Activated T-cell treated with anti-CD3 and anti-CD28 coated beads for 4 hours (primary cell): ENCODE data around the gene EEF2KMT.
A peak's percentile ranks its signal among the peaks of the same experiment; 100 is the strongest.
"Not testable (repeated sequence)": the region's sequence is repeated elsewhere in the genome, so short reads cannot be mapped to it uniquely, and the experiment has no call there.

ENCODE experiments used
- DNase-seq: peaks from one replicate; pipeline ENCODE4 v3.0.0-alpha.2; 2020

The EEF2KMT gene, protein sequence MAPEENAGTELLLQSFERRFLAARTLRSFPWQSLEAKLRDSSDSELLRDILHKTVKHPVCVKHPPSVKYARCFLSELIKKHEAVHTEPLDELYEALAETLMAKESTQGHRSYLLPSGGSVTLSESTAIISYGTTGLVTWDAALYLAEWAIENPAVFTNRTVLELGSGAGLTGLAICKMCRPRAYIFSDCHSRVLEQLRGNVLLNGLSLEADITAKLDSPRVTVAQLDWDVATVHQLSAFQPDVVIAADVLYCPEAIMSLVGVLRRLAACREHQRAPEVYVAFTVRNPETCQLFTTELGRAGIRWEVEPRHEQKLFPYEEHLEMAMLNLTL

DNA sequence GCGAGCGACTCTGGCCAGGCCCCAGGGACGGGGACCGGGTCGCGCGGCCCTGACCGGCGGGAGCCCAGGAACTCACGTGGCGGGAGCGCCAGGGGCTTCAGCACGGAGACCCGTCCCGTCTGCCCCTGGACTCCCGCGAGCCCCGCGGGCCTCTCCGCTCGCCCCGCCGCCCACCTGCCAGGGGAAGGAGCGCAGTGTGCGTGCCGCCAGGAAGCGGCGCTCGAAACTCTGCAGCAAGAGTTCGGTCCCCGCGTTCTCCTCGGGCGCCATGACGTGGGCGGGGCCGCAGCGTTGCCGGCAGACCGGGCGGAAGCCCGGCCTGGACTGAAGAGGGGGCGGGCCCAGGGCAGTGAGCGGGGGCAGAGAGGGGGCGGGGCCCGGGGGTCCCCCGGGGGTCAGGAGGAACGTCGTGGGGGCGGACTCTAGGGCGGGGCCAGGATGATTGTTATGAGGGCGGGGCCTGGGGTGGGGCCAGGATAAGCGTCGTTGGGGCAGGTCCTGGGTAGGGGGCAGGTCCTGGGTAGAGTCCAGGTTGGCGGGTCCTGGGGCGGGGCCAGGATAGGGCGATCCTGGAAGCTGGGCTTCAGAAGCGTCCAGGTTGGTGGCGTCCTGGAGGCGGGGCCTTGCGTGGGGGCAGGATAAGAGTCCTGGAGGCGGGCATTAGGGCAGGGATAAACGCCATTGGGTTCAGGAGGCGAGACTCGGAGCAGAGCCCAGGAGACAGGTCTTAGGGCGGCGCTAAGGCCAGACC is at the start of gene EEF2KMT:
TSS of gene EEF2KMT (minus strand) at position 326 of the 751 bp plus-strand sequence. CDS start at position 270, 56 bp downstream.
- peak; percentile 85 for DNase-seq

DNA sequence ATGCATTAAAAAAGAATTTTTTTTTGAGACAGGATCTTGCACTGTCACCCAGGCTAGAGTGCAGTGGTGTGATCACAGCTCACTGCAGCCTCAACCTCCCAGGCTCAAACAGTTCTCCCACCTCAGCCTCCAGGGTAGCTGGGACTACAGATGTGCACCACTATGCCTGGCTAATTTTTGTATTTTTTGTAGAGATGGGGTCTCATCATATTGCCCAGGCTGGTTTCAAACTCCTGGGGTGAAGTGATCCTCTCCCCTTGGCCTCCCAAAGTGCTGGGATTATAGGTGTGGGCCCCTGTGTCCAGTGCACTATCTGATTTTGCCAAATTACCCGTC is 47.0 kb upstream of the EEF2KMT start:
- DNase-seq = not testable (repeated sequence)

DNA sequence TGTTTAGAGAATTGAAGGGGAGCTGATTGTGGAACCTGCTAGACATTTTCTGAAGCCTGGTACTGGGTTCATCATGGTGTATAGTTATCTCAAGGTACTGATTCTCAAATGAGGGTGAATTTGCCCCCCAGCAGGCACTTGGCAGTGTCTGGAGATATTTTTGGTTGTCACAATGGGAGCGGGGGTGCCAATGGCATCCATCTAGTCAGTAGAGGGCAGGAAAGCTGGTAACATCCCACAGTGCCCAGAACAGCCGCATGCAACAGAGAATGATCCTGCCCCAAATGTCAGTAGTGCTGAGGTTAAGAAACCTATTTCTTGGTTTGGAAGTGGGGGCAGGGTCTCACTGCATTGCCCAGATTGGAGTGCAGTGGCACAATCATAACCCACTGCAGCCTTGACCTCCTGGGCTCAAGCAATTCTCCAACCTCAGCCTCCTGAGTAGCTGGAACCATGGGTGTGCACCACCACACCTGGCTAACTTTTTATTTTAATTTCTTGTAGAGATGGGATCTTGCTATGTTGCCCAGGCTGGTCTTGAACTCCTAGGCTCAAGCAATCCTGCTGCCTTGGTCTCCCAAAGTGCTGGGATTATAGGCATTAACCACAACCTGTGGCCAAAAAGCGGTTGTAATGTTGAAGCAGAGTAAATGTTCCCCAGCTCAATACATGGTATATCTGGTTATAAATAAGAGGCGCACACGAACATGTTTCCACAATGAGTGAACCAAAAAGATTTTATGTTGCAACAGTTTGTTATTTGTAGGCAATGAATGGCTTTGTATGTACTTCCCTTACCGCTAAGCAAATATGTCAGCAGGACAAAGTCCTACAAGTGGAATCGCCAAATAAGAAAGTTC is 46.4 kb upstream of the EEF2KMT start:
- no peak for DNase-seq

DNA sequence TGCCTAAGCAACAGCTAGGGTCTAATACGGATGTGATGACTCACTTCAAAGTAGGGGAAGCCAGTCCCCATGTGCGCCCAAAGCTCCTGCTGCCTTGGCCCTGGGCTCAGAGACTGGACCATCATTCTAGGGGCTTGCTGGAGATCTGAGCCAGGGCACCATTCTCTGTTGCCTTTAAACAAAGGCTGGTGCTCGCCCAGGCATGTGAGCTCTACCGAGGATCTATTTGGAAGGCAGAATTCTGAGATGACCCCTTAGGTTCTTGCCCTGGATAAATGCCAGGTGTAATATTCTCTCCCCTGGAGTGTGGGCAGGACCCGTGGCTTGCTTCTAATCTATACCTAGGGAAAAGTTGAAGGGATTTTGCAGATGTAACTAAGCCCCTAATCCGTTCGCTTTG is 42.6 kb upstream of the EEF2KMT start:
- DNase-seq = not testable (repeated sequence)

DNA sequence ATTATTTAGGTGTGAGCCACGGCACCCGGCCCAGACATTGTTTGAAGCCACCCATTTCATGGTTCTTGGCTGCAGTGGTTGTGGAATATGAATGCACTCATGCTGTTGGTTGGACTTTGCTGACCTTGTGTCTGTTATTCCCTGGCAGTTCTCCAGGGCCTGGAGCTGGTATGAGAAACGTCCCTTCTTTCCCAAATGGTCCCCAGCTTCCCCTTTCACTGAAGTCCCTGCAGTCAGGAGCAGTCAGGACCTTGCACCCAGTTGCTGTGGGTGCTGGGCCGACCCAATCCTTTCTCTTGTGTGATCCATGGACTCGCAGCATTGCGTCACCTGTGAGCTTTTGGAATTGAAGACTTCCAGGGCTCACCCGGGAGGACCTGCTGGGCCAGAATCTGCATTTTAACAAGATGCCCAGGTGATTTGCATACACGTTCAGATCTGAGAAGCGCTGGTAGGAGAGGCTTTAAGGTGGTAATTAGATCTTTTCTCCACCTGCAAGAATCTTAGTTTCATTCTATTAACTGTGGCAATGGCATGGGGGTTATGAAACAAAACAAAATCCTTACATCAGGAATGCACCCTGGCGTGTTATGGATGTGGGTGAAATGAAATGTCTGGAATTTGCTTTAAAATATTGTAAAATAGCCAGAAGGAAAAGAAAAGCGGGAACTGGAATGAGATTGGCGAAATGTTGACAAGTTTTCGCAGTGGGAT is 37.3 kb upstream of the EEF2KMT start:
- DNase-seq = not testable (repeated sequence)

DNA sequence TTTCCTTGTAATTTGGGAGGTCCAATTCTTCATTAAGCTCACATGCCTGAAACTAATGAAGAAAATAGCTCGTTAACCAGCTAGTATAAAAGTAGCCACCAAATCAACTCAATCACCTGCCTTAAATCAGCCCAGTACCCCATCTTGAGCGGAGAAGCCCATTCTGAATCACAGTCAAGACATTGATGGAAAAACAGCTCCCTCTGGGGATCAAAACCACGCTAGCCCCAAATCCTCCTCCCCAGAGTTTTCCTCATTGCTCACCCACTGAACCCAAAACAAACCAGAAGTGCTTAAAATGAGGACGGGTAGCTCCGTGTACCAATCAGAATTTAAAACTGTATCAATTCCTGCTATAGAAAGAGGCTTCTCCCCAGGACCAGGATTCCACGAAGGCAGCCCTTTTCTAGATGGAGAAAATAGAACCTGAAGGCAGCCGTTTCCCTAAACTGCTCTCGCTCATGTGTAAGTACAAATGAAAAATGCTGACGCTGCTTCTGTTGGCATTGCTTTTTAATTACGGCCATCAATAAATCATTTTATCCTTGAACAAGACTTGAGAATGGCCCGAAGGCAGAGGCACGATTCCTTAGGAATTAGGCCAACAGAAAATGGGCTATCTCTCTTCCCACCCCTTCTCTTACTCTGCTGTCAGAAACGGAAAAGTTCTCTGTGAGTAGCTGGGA is 35.5 kb upstream of the EEF2KMT start:
- DNase-seq = not testable (repeated sequence)

DNA sequence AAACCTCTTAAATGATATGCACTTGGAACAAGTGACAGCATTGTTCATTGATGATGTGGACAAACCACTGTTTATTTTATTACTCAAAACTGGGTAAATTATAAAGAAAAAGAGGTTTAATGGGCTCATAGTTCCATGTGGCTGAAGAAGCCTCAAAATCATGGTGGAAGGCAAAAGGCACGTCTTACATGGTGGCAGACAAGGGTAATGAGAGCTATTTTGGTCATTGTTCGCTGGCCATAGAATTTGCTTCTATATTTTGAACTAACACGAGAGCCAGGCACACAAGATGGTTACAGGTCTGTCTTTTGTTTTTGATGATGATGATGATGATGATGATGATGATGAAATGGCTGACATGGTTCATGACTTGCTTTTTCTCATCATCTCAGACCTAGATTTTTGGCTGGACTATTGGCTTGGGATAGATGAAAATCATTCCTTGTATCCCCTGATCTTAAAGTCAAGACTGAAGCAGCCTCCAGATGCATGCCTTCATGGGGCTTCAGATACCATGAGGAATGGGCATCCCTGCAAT is 33.9 kb upstream of the EEF2KMT start:
- not testable (repeated sequence) for DNase-seq

DNA sequence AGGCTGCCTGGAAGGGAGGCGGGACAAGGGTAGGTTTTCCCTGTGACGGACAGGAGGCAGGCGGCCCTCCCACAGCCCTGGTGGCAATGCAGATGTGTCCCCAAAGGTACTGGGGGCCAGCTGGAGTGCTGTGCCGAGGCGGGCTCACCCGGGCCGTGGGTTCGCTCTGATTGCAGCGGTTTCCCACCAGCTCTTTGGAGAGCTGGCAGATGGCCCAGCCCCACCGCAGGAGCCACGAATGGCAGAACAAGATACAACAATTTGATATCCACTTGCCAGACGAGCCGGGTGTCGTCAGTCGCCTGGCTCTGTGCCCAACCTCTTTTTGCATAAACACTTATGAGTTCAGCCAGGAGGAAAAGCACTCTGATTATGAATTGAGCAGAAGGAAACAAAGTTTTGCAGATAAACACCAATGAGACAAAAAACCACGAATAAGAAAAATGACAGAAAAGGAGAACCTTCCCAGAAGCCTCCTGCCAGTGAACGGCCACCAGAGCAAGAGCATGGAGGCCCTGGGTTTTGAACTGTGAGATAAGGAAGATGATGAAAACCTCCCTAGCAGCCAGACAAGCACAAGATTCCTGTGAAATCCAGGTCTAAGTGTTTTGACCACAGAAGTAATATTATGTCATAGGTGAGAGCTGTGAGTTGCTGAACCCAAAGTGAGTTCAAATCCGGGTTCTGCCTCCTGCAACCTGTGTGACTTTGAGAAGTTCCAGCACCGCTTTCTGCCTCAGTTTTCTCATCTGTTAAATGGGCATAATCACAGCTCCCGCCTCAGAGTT is 19.9 kb upstream of the EEF2KMT start:
- peak; percentile 4 for DNase-seq

DNA sequence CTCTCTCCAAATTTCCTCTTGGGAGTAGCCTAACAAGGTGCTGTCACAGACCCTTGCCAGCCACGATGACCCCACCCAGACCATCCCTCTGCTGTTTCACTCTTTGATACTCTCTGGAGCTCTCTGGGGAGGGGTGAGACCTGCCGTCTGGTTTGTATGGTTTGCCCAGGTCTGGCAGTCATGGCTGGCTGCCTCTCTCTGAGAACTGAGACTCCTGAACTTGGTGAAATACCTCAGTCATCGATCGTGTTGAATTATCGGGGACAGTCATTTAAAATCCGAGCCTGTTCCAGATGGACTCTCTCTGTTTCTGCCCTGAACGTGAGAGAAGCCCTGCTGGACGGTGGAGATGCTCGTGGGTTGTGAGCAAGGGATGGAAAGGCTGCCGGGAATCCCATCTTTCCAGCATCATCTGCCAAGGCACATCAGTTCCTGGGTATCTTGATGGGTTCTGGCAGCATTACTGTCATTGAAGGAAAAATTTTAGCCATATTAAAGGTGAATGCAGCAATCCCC is 19.2 kb upstream of the EEF2KMT start:
- not testable (repeated sequence) for DNase-seq

DNA sequence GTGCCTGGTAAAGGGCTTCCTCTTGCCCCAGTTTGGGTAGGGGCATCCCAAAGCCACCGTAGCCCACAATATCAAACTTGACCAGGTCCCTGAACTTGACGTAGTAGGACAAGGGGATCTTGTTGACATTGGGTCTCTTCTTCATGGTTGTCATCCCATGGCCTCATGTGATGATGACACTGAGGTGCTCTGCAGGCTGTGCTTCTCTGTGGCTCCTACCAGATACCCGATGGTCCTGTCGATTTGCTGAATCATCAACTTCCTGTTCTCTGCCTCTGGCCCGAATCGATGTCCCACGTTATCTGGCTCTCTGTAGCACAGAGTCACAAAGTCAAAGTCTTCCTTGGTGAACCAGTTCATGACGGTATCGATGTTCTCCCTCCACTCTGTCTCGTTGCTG is 13.3 kb upstream of the EEF2KMT start:
- not testable (repeated sequence) for DNase-seq

DNA sequence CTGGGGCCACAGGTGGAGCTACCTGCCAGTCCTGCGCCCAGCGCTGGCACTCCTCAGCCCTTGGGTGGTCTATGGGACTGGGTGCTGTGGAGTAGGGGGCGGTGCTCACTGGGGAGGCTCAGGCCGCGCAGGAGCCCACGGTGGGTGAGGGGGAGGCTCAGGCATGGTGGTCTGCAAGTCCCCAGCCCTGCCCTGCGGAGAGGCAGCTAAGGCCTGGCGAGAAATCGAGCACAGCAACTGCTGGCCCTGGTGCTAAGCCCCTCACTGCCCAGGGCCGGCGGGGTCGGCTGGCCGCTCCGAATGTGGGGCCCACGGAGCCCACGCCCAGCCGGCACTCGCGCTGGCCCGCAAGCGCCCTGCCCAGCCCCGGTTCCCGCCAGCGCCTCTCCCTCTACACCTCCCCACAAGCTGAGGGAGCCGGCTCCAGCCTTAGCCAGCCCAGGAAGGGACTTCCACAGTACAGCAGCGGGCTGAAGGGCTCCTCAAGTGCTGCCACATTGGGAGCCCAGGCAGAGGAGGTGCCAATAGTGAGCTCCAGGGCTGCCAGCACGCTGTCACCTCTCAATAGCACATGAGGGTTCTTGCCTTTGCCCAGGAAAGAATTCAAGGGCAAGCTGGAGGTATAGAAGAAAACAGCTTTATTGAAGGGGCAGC is 11.0 kb upstream of the EEF2KMT start:
- DNase-seq = no peak

DNA sequence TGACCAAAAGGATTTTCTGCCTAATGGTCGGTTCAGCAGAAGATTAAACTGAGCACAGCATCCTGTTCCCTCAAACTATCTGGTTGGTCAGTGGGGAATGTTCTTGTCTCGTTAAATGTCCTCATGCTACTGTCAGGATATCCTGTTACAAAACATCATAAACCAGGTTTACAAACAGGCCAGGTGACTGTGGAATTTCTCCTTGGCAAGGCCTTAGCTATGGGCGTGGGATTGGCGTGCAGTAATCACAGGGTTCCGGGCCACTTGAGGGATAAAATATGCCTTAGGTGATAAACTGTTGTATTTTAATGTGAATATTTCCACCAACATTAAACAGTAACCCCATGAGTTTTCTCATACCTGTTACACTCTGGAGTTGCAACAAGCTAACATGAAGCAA is 7.4 kb upstream of the EEF2KMT start:
- not testable (repeated sequence) for DNase-seq

DNA sequence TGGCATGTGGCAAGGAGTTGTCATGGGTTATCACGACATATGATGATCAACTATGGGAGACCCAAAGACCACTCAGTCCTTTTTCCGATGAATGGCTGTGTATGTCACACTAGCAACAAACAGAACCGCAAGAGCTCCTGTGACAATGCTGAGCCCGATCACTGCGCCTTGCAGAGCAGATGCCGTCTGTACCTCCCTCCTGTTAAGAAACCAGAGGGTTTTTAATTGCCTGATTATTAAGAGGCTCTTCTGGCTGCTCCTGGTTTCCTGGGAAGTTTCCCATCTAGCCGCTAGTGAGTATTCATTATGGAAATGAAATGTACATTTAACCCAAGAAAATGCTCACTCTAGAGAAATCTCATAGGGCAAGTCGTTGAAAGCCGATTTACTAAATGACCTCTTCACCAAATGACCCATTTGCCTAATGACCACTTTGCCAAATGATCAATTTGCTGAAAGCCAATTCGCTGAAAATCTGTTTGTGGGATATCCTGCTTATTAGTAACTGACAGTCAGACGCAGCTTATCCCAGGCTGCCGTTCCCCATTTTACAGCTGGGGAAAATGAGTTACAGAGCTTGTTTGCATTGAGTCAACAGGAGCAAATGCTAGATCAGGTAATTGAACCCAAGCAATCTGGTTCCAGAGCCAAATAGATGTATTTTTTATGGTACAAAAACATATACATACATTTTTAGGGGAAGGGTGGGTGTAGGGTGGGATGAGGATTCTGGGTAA is 5.9 kb upstream of the EEF2KMT start:
- not testable (repeated sequence) for DNase-seq

DNA sequence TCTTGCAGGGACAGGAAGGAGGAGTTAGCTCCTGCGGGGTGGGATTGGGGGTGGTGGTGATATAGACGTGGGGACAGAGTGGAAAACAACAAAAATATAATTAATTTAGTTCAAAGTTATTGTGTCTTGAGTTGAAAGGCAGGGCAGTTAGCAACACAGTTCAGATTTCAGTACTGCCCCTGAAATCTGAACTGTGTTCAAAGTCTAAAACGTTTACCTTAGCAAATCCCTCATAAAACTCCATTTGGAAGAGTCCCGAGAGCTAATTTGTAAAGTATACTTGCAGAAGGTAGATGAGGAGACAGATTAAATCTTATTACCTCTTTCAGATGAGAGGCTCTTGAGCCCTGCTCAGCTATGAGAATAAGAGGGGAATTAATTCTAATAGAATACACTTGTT is 1.6 kb upstream of the EEF2KMT start:
- not testable (repeated sequence) for DNase-seq

DNA sequence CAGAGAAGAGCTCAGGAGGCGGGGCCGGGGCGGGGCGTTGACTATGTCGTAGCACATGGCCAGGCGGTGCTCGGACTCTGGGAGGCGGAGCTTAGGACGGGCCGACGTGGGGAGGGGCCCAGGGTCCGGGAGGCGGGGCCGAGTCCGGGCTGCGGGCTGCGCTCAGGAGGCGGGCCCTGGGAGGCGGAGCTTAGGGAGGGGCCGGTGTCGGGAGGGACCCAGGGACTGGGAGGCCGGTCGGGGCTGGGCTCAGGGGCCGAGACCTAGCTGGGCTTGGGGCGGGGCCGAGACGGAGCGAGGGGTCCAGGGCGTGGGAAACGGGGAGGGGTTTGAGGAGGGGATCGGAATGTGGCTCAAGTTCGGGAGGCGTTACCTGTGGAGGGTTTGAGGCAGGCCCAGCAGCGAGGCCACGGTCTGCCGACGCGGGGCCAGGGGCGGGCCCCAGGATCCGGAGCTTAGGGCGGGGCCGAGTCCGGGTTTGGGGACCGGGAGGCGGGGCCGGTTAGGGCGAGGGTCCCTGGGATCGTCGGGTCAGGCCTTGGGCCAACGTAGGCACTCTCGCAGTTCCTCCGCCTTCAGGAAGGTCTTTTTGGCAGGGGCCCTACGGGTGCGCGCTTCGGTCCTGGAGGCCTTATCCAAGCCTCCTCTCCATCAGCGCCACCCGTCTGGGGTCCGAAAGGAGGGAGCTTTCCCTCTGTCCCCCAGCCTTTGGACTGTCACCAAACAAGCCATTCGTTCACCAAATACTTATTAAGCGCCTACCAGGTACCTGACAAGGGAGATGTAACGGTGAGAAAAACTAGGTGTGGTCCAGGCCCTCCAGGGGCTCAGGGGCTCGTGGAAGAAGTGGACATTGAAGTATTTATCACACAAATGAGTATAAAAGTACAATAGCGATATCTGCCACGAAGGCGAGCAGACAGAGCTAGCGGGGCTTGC is 895 bp upstream of the EEF2KMT start:
- peak; percentile 91 for DNase-seq

DNA sequence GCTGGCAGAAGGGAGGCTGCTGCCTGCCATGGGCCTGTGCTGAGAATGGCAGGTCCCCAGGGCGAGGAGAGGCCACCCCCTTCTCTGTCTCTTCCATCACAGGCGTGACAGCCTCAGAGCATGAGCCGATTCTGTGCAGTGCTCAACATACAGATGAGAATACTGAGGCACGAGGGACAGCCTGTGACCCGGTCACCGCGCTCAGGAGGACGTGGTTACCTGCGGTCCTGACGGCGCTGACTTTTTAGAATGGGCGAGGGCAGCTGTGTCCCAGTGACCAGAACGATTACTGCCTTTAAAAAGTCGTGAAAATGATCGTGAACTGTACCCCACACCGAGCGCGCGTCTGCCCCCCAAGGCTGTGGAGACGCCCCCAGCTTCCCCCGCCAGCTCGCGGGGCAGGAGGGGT is 530 bp downstream of the EEF2KMT start:
- DNase-seq = peak; percentile 12

DNA sequence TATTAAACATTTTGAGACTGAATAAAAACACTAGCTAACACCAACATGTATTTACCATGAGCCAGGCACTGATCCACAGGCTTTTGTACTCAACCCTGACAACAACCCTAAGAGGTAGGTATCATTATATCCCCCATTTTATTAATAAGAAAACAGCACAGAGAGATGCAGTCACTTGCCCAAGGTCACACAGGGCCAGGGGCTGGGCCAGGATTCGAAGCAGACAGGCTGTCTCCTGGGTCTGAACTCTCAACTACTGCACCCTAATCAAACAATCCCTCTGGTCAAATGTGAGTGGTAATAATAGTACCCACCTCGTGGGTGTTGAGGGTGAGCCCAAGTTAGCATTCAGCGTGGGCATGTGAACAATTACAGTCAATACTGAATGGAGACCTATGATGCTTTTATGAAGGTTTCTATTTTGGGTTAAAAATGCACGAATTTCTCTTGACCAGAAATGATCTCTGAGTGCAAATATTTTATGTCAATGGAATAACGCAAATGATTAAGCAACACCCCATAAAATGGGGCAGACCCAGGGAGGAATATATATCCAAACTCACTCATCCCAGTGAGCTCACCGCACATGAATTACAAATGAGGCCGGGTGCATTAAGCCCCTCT is 1.0 kb downstream of the EEF2KMT start:
- DNase-seq = not testable (repeated sequence)
